Astrocyte of the spinal cord (primary cell): Measurements from ENCODE around the gene GPAT3.

Experiments used
- DNase-seq: peaks from one replicate; pipeline ENCODE4 v3.0.0; 2011; ENCODE audit warnings: low read depth, low spot score
- H3K4me3 ChIP-seq: 2 replicates; pipeline ENCODE4 v1.5.1; 2011; ENCODE audit warnings: low read depth, mild to moderate bottlenecking, low read length, moderate library complexity
- CTCF ChIP-seq: IDR thresholded peaks from 2 replicates; pipeline ENCODE4 v1.5.1; 2012; ENCODE audit warnings: low read depth, mild to moderate bottlenecking, low read length, inconsistent platforms
- in situ Hi-C: cut with HindIII; loops from 2 replicates; pipeline ENCODE4 v1.10.0; 2017; ENCODE audit warnings: low sequenced_read_pairs

GPAT3 gene

GRCh38 chr4:83560523-83560922 is 24.6 kb downstream of the GPAT3 start:
- no peak for DNase-seq
- in situ Hi-C loops = no loop called here
- H3K4me3 ChIP-seq = no peak overlapping the region
- TF ChIP-seq CTCF = no peak

- DNase-seq = peak; percentile 43
- no peak for TF ChIP-seq CTCF
- in situ Hi-C loops = no loop called here
- H3K4me3 ChIP-seq = no peak overlapping the region
These were observed 25.5 kb downstream of the GPAT3 start for GRCh38 chr4:83561381-83561780.

GRCh38 chr4:83563998-83564397 is 28.1 kb downstream of the GPAT3 start:
- H3K4me3 ChIP-seq = no peak overlapping the region
- no peak for TF ChIP-seq CTCF
- in situ Hi-C loops = no loop called here
- DNase-seq = no peak

GRCh38 chr4:83568062-83568461 is 32.2 kb downstream of the GPAT3 start:
- in situ Hi-C loops = no loop called here
- TF ChIP-seq CTCF = no peak
- no peak for DNase-seq
- no peak overlapping the region for H3K4me3 ChIP-seq

GRCh38 chr4:83569429-83569828 is 33.5 kb downstream of the GPAT3 start:
- no peak for TF ChIP-seq CTCF
- in situ Hi-C loops = no loop called here

GRCh38 chr4:83569987-83570386 is 34.1 kb downstream of the GPAT3 start:
- no peak for DNase-seq
- no peak overlapping the region for H3K4me3 ChIP-seq
- TF ChIP-seq CTCF = no peak
- in situ Hi-C loops = no loop called here

More at GRCh38 chr4:83569429-83569828, 33.5 kb downstream of the GPAT3 start:
- no peak overlapping the region for H3K4me3 ChIP-seq
- no peak for DNase-seq

- in situ Hi-C loops = no loop called here
- DNase-seq = no peak
- TF ChIP-seq CTCF = no peak
- H3K4me3 ChIP-seq = no peak overlapping the region
These were observed 36.9 kb downstream of the GPAT3 start for GRCh38 chr4:83572848-83573247.
